Left kidney (tissue), 2 donors: ENCODE data around the gene C1QTNF7. TPM values are rescaled to one million over a fixed set of nuclear protein-coding genes. Genes with fewer than 3 reads are reported as not detected.

ENCODE experiments used
- DNase-seq: peaks from one replicate; pipeline ENCODE4 v3.0.0-alpha.2; 2013
- polyA plus RNA-seq: library from polyadenylated mRNA; unstranded; fragments of 120-200 nt; gene quantifications from one replicate; pipeline ENCODE4 v1.2.1, GENCODE V29; 2013; ENCODE audit not compliant: insufficient read length

Gene C1QTNF7
- polyA plus RNA-seq, 1 donor, result 27.6 TPM

DNA sequence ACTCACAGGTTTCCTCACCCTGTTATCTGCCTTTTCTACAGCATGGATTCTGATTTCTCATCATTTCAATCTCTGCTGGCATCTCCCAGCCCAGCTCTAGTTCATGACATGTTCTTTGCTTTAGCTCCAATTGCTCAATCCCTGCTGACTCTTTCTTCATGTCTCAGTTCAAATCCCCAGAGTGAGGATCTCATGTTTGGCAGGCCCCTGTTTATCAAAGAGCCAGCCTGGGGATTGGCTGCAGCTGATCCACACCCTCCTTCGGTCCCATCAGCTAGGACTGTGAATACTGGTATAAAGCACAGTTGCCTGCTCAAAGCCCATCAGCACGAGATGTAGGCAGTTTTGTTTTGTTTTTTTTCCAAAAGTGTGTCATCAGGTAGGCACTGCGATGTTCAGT lies 27.5 kb downstream of the C1QTNF7 start:
- no peak for DNase-seq

DNA sequence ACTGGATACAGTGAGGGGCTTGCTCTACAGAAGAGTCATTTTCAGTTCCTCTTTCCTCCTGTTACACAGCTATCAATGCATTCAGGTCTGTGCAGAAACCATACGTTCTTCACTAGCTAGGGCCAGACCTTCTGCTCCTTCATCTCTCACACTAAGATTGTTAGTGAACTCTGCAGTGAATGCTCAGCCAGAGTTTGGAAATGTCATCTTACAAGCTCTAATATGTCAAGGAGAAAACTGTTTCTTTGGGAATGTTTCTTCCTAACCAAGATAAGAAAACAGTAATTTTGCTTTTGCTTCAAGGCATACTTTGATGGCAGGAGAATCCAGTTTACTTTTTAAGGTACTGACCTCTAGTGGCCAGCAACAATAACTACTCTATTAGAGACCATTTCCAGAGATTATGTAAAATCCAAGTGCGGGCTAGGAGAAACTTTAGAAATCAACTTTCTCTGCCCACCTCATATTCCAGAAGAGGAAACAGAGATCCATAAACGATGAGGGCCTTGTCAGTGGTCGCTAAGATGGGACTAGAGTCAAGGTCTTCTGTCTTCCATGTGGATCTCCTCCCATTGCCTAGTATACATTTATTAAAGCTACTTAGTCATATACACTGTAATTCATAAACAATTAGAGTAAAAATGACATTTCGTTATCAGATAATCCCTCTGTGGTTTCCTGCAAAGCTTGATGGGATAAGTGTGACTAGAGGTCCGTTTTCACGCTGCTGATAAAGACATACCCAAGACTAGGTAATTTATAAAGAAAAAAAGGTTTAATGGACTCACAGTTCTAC lies 29.8 kb downstream of the C1QTNF7 start:
- peak; percentile 52 for DNase-seq

DNA sequence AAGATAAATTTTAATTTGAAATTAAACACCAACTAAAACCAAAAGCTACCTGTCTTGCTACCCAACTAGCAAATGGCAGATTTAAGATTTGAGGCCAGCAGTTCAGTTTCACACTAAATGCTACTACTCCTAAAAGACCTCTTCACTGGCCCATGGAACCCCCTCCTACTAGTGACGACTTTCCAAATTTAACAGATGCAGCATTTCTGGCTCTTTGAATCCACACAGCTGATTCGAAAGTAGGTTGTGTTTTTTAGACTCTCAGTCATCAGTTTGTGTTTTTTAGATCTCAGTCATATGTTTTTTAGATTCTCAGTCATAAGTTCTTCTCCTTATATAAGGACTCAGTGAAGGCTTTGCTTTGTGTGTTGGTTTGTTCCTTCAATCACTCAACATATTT lies 30.8 kb downstream of the C1QTNF7 start:
- DNase-seq, result no peak

DNA sequence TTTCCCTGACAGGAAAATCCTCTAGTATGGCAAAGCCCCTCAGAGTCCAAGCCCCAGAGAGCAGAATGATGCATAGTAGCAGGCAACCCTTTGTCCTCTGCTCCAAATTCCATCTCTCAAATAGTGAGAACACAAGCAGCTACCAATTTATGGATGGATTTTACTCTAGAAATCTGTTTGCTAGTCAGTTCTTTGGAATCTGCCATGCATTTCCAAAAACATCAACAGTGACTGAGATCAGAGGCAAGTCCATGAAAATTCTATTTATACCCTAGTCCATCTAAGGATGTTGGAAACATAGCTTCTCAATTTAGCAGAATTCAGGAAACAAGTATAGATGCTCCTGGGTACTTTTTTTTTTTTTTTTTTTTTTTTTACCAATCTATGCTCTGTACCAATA lies 31.9 kb downstream of the C1QTNF7 start:
- no peak for DNase-seq

DNA sequence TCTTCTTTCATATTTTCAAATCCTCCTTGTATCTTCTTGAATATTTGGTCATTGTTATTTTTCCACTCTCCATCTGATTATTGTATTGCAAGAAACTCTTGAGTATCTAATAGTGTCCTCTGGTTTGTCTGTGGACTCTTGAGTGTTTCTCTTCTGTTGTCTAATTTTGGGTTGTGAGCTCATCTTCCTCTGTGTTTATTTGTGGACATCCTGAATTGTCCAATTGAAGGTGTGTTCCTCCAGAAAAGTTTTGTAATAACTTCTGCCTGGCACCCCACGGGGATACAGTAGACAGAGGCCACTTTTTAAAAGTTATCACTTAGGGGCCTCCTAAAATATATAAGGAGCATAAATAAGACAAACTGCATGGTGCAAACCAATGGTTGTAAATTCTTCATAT lies 38.8 kb downstream of the C1QTNF7 start:
- DNase-seq, result no peak

DNA sequence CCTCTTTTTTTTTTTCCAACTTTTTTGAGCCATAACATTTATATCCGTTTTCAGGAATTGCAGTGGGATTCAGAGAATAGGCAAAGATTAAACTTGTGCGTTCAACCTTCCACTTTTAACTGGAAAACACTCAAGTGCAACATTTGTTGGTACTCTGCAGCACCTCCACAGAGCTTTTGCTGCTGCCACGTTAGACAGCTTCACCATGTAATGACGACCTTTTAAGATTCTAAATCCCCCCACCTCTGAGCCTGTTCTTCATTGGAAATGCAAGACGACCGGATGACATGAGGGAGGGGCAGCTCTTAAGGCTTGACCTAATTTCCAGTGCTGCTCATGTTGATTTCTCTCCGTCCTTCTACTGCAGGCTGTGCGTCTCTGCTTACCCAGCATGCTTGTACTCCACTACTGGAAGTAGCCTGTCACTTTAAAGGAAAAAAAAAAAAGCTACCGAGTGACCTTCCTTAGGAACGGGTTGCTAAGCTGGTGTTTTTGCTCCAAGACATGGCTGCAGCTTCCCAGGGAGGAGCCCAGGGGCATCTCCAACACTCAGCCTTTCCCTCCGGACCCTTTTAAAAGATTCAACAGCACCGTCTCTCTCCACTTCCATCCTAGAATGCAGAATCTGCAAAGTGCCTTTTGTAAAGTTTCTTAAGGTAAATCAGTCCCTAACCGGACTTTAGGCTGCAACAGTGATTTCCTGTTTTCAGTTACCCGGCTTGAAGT lies 41.7 kb downstream of the C1QTNF7 start, which contains the start of gene CC2D2A:
CC2D2A (plus strand) TSS at position 481 of the 726 bp plus-strand sequence. CDS start 6,051 bp downstream, outside the sequence.
- DNase-seq, result peak; percentile 65

DNA sequence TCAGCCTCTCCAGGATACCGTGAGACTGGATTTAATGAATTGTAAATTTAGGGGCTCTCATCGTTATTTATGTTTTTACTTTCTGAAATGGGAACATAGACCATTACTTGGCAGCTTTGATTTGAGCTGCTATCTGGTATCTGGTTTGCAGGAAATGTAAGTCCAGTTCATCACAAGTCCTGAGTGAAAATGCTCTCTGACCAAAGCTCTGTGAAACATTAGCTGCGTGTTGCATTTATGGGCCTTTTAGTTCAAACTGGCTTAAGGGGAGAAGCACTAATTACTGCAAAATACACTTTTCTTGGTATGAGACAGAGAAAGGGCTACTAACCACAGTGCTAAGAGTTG lies 42.3 kb downstream of the C1QTNF7 start:
- DNase-seq, result no peak

DNA sequence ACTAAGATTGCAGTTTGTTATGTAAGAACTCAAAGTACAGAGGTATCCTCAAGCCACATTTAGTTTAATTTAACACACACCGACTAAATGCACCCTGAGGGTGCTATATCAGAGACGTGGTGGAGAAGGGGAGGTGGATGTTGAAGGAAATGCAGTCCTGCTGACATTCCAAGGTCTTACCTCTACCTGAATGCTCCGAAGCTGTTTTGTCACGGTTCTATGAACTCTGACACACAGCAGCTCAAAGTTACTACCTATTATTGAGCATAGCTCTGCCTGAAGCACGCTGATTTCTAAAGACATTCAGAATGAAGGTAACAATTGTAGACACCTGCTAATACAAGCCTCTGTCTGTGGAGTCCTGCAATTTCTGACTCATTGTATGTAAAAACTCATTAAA lies 48.6 kb downstream of the C1QTNF7 start:
- DNase-seq, result no peak

DNA sequence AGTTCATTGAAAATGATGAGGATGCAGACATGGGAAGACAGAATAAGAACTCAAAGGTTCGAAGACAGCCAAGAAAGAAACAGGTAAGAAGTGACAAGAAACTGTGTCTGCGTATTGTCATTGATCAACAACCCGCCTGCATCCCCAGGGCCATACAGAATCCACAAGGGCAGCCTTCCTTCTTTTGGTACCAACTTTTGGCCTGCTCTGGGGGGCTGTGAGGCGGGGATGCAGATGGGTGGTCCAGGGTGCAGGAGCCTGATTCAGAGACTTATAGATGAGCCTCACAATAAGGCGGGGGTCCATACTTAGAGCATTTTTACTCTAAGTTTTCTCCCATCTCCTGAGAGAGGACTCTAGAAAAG lies 50.9 kb downstream of the C1QTNF7 start:
- no peak for DNase-seq

DNA sequence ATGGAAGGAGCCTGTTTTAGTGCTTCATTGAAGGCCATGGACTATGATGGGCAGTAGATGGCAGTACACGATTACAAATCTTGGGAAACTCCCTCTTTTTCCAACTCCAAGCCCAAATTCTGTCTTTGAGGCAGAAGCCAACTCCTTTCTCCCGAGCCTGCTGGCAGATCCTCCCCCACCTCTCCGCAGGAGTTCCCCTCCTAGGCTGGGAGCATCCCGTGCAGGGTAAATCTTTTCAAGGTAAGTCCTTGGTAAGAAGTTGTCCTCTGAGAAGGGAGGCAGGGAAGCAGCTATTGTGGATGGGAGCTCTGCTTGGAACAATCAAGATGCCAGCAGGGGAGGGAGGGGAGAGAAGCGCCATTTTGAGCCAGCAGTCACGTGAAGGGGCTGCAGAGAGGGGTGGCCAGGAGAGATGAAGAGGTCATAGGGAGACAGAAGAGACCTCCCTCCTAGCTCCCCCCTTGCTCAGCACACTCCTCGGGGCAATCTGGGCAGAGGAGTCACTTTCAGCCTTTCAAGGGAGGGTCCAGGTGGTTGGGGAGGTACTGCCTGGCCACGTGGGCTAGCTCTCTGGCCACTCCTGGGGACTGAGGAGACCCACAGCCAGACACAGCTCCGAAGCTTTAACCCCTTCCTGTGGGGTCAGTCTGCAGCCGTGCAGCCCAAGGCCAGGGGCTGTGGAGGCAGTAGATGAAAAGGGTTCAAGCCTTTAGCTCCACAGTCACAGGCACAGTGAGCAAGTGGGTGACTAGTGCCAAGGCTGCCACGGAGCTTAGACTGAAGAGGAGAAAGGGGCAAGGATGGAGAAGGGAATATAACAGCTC lies 51.5 kb downstream of the C1QTNF7 start:
- peak; percentile 93 for DNase-seq

DNA sequence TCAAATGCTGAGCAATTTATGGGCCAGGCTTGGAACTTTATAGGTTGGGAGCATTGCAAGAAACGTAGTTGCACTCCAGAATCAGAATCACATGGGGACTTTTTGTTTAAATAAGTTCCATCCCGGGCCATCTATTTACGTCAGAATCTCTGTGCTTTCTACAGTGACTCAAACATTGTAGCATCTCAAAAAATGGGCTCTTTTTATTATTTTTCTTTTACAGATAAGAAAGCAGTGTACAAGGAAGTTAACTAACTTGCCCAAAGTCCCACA lies 52.0 kb downstream of the C1QTNF7 start:
- DNase-seq, result no peak

DNA sequence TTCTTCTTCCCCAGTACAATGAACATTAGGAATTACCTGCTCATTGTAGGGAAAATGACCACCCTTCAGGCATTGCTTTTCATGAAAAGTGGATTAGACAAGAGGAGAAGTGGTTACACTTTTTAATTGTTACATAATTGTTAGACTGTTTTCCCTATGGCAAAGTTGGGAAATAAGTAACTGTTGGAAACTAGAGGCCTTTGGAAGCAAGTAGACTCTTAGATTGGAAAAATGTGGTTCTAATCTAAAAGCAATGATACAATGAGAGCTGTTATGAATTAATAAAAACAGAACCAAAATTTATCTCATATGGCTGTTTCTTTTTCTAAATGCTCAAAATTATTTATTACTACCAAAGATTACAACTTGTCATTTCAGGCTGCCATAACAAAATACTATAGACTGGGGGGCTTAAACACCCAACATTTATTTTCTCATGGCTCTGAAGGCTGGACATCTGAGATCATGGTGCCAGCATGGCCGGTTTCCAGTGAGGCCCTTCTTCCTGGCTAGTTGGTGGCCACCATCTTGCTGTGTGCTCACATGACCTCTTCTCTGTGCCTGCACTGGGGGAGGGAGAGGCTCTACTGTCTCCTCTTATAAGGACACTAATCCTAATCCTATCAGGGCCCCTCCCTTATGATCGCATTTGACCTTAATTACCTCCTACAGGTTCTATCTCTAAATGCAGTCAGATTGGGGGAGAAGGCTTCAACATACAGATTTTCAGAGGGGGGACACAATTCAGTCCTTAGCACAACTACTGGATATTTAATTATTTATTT lies 54.3 kb downstream of the C1QTNF7 start:
- no peak for DNase-seq

DNA sequence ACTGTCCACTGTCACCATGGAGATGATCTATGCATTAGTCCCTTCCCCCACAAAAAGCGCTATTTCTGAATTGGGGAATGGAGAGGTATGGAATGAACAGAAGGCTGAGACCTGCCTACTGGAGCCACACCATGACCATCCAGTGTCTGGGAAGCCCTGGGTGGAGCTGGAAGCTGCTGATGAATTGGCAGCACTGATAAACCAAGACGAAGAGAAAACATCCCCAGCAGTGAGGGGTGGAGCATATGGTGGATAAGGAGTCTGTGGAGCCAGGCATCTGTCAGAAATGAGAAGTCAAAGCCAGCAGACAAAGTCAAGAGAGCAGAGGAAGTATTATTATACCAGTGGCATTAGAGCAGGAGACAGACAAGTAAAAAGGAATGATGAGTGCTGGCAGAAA lies 55.0 kb downstream of the C1QTNF7 start:
- DNase-seq, result no peak

DNA sequence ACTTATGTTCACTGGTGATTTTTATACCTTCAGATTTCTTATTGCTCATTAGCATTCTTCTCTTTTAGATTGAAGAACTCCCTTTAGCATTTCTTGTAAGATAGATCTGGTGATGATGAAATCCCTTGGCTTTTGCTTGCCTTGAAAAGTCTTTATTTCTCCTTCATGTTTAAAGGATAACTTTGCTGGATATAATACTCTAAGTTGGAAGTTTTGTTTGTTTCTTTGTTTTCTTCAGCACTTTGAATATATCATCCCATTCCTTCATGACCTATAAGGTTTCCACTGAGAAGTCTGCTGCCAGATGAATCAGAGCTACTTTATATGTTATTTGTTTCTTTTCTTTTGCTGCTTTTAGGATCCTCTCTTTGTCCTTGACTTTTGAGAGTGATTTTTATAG lies 60.3 kb downstream of the C1QTNF7 start:
- no peak for DNase-seq

DNA sequence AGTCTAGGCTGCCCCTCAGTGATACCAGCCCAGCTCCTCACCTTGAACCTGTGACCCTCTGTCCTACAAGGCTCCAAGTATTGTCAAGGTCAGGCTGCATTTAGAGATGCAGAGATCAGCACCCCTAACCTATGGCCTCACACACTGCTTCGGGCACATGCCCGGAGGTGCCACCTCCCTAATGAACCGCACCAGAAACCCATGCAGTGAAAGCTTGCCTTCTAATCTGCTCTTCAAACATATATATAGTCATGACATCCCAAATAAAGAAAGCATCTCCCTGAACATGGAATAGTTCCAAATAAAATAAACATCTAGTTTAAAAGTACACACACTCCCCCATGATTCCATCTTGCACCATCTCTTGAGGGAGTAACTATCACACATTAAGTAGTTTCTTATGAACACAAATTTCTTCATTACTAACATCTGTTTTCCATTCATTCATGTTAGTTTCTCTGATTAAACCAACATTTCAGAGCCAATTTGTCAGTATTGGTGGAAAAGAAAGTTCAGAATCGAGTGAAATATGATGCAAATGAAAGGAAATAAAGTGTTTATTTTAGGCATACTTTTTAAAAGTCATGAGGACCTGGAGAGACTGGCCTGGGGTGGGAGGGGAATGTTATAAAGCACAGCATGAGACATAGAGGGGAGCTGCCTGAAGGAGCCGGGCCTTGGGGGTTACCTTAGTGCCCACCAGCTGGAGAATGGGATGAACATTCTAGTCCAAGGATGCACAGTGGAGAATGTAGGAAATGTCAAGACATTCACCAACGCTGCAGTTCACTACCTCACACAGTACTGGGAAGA lies 61.0 kb downstream of the C1QTNF7 start:
- no peak for DNase-seq

DNA sequence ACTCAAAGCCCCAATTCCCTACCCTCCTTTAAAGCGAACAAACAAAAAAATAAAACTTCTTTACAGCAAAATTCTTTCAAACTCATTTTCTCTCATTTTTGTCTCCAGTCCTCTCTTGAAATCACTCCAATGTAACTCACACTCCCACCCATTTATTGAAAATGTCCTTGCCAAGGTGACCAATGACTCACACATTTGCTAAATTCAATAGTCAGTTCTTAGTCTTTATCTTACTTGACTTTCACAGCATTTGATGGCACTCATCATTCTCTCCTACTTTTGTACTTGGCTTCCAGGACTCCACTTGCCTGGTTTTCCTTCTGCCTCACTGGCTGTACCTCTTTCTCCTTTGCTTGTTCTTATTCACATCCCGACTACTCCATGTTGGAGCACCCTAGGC lies 61.7 kb downstream of the C1QTNF7 start:
- no peak for DNase-seq

DNA sequence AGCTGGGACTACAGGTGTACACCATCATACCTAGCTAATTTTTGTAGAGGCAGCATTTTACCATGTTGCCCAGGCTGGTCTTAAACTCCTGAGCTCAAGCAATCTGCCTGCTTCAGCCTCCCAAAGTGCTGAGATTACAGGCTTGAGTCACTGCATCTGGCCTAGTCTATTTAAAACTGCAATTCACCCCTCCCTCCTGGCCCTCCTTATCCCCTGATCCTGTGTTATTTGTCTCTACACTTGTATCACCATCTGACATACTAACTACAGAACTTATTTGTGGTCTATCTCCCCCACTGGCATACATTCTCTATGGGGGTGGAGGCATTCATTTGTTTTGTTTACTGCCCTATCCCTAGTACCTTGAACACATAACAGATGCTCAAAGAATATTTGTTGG lies 65.6 kb downstream of the C1QTNF7 start:
- DNase-seq, result no peak

DNA sequence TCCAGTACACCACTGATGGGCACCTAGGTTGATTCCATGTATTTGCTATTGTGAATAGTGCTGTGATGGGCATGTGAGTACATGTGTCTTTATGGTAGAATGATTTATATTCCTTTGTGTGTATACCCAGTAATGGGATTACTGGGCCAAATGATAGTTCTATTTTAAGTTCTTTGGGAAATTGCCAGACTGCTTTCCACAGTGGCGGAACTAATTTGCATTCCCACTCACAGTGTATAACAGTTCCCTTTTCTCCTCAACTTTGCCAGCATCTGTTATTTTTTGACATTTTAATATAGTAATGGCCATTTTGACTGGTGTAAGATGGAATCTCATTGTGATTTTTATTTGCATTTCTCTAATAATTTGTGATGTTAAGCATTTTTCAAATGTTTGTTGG lies 67.8 kb downstream of the C1QTNF7 start:
- no peak for DNase-seq
